HG02642 (cell line): ENCODE results near the gene FANCD2.
"Not testable (repeated sequence)": the region's sequence is repeated elsewhere in the genome, so short reads cannot be mapped to it uniquely, and the experiment has no call there.

Experiments
- ATAC-seq: cut with Tn5 transposase; IDR thresholded peaks from one replicate; pipeline ENCODE4 v1.9.1; 2021; ENCODE audit warnings: mild to moderate bottlenecking; ENCODE audit not compliant: unreplicated experiment, poor library complexity

Gene FANCD2

DNA sequence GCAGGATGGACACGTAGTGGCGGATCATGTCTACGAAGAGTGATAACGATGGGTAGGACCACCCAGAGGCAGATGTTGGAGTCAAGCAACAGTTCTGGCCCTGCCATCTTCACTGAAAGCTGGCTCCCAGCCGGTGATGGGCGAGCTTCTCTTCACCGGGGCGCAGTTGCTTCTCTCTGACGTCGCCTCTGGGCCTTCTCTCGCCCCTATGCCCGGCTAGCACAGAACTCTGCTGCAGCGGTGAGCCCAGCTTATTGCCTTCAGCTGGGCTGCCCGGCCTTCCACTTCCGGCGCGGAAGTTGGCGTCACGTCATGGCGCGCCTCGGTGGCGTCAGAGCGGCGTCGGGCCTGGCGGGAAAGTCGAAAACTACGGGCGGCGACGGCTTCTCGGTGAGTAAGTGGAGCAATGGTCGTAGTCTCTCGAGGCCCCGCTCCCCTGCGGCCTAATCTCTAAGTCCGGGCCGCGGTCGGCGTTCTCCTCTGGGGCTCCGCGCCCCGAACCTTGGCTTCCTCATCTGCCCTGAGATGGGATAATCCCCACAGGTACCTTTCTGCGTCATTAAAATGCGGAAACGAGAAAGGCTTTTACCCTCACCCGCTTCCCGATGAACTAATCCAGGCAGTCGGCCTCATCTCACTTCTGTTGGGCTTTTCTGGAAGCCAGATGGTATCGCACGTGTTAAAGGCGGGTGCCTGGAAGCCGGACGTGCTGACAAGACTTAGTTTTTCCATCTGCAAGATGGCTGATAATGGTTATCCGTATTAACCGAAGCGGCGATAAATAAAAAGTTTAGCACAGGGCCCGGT lies at the start of gene FANCD2:
TSS of gene FANCD2 (plus strand) at position 354 of the 807 bp plus-strand sequence. CDS start 2,221 bp downstream, outside the sequence.
- ATAC-seq: peak; percentile 95

GRCh38 chr3:9976721-9977709 lies 49.2 kb upstream of the FANCD2 start:
- no peak for ATAC-seq

- no peak for ATAC-seq
Observed at GRCh38 chr3:9978710-9979305, 47.4 kb upstream of the FANCD2 start.

GRCh38 chr3:9980251-9980650 lies 46.0 kb upstream of the FANCD2 start:
- no peak for ATAC-seq

DNA sequence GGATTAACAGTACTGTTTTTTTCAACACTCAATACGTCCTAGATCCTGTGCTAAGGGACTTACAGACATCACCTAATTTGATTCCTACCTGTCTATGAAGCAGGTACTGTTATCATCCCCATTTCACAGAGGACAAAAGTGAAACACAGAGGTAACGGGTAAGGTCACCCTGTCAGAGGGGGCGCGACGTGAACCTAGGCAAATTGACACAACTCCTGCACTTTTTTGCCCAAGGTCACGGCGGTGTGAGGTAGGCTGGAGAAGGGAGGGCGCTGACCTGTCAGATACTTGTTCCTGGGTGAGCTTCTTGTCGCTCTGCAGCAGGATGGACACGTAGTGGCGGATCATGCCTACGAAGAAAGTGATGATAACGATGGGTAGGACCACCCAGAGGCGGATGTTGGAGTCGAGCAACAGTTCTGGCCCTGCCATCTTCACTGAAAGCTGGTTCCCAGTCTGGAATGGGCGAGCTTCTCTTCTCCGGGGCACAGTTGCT lies 40.0 kb upstream of the FANCD2 start:
- peak; percentile 29 for ATAC-seq

- no peak for ATAC-seq
Observed at GRCh38 chr3:9994086-9994844, 32.0 kb upstream of the FANCD2 start.

- ATAC-seq: no peak
Observed at GRCh38 chr3:10000686-10001085, 25.6 kb upstream of the FANCD2 start.

GRCh38 chr3:10002951-10003350 lies 23.3 kb upstream of the FANCD2 start:
- ATAC-seq: no peak

GRCh38 chr3:10004506-10004905 lies 21.7 kb upstream of the FANCD2 start:
- ATAC-seq: no peak

DNA sequence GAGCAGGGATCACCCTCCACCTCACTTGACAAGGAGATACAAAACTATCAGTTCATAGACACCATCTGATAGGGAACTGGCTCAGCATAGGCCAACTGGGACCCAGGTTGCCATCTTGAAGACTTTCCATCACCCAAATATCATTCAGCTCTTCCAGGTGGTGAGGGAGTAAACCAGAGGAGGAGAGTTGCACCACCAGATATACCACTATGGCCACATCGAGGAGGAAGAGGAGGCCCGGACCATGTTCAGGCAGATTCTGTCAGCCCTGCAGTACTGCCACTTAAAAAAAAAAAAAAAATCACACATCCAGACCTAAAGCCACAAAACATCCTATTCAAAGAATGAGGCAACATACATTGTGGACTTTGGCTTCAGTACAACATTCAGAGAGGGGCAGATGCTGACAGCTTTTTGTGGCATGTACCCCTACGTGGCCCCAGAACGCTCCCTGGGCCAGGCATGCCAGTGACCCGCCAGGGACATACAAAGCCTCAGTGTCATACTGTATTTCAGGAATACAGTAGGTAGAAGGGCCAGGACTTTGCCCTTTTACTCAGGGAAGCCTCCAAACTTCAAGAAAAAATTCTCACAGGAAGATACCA lies 21.2 kb upstream of the FANCD2 start:
- no peak for ATAC-seq

GRCh38 chr3:10006048-10006761 lies 20.0 kb upstream of the FANCD2 start:
- ATAC-seq: no peak

GRCh38 chr3:10006762-10007090 lies 19.5 kb upstream of the FANCD2 start:
- ATAC-seq: no peak

DNA sequence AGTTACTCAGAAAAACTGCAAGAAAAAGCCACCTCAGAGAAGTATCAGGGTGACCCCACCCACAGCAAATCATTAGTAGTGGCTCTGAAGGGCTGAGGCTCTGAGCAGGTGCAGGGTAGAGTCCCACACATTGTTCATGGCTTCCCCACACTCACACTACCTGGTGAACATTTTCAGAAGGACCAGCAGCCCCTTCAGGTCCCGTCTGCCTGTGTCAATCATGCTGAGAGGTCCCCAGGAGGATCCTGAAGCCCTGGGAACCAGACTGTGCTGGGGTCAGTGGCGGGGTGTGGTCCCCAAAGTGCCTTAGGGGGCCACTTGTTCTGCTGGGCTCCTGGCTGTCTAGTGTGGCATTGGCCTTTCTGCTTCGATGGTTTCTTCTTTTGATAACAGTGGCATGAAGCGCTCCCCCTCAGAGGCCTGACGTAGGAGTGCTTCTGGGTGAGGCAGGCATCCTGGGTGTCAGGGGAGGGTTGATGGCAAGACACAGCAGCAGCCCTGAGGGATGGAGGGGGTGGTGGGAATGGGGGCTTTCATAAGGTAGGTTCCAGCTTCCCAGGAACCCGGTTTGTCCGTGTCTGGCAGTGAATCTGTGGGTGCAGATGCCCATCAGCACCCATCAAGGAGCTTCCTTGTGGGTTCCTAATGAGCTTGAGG lies 19.0 kb upstream of the FANCD2 start:
- ATAC-seq: no peak

DNA sequence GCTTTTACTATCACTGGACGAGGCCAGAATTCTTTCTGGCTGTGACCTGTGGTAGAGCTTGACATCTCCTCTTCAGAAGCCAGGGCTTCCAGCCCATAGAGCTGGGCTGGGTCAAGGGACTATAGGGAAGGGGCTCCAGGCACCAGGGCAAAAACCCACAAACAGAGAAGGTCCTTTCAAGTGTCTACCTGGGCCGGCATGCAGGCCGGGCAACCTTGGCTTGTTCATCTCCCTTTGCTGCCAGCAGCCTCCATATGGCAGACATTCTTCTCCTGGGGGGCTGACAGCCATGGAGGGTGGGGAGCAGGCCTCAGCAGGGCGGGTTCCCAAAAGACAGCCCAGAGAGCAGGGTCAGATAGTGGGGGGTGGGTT lies 18.0 kb upstream of the FANCD2 start:
- not testable (repeated sequence) for ATAC-seq

DNA sequence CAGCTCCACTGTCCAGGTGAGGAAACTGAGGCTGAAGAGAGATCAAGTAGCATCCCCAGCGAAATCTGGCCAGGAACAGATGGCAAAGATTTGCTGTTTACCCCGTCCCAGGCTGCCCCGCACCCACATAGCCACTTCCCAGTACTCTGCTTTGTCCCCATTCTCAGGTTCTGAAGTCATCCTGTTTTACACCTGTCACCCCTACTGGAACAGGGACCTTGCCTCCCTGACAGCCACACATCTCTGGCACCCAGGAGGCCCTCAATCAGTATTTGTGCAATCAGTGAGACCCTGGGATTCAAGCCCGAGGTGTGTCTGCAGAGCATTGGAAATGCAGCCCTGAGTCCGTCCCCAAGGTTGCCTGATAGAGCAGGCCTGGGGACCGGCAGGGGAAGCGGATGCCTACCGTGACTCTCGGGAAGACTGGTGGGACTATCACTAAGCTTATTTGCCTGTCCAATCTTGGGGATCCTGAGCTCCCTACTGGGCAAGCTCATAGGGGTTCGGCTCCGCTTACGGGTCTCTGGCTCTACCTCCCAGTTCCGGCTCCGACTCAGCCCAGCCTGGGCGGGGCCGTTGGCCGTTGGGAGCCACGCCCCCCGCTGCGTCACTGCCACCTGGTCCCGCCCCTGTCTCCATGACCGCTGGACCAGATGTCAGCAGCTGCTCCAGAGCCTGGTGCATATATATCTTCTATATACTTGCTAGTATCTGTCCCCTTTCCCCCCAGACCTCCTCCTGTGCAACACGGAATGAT lies 17.5 kb upstream of the FANCD2 start:
- ATAC-seq: peak; percentile 63

- no peak for ATAC-seq
Observed at GRCh38 chr3:10010421-10010877, 15.8 kb upstream of the FANCD2 start.

DNA sequence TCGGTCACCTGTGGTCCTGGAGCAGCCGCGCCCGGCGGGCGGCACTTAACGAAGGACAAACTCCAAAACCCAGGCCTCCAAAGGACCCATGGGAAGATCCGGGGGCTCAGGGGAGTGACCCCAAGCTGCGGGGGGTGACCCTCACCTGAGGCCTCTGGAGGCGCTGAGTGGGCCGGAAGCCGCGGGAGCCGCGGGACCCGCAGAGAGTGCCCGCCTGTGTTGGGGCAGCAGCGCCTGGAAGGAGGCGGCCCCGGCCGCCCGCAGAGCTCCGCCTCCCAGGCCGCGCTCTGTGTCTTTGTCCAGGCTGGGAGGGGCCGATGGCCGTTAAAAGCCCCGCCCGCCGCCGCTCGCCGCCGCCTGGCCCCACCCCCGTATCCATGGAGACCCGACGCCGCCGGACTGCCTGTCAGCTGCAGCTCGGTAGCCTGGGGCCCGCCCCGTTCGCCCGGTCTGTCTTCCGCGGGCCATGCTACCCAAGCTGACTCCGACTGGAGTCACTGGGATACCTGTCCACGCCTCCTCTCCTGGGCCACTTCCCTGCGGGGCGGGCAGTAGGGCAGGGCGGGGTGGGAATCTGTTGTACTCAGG lies 15.3 kb upstream of the FANCD2 start:
- peak; percentile 93 for ATAC-seq
